Measurements from ENCODE around the gene OSBPL6. TPM values are rescaled to one million over a fixed set of nuclear protein-coding genes. Genes with fewer than 3 reads are reported as not detected.

Gene OSBPL6
- polyA plus RNA-seq, 1 donor from 2014 or later: 12.8 TPM

DNA sequence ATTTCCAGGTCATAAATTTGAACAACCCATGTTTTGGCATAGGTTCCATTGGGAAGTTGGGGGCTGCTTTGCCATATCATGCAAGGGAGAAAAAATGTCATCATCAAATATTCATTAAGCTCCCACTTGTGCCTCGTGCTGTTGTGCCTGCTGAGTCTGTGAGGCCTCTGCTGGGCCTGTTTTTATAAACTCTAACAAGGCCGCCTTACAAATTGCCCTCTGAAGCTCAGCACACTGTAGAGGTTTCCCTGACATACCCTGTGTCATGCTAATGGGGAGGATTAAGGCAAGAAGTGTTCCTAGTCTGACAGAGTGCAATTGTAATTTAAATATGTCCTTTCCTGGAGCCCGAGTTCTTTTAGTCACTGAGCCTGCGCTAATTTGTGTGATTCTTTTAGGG is 17.6 kb downstream of the OSBPL6 start:
- Histone ChIP-seq H4K20me1 (ENCODE audit: insufficient read depth) (no peaks in the 10 kb centered on the region), H3K4me3 (ENCODE audit: low read length) (no peak overlapping the region), H3K9ac (ENCODE audit: low read length) (no peak overlapping the region), H3K9me3 (ENCODE audit: low read length) (no peaks in the 10 kb centered on the region), H3K27ac (ENCODE audit: low read length) (no peak overlapping the region), H3K36me3 (ENCODE audit: insufficient read depth, low read length) (no peaks in the 10 kb centered on the region), H3K79me2 (replicated peaks; ENCODE audit: insufficient read depth, low read length) (no peaks in the 10 kb centered on the region), H3K4me2 (ENCODE audit: low read length) (no peak overlapping the region), H3K27me3 (ENCODE audit: insufficient read depth, low read depth, low read length) (peaks cover 21% of the 10 kb centered on the region), H3K9me2 (ENCODE audit: insufficient read depth, low read length) (no peaks in the 10 kb centered on the region), H2AFZ (ENCODE audit: low read depth, low read length) (no peak overlapping the region), H3F3A (ENCODE audit: insufficient read depth, low read length, poor library complexity, severe bottlenecking) (no peaks in the 10 kb centered on the region)
- TF ChIP-seq SMC3 (conservative IDR thresholded peaks at IDR 0.05; ENCODE audit: poor library complexity) (no peak), MXI1 (conservative IDR thresholded peaks at IDR 0.05; ENCODE audit: poor library complexity, severe bottlenecking) (no peak), RAD21 (conservative IDR thresholded peaks at IDR 0.05) (no peak), EZH2 (IDR thresholded peaks at IDR 0.05; ENCODE audit: borderline replicate concordance, insufficient read depth, low read length, poor library complexity, severe bottlenecking) (no peak), POLR2AphosphoS5 (IDR thresholded peaks at IDR 0.05) (no peak), TAF1 (IDR thresholded peaks at IDR 0.05; ENCODE audit: low read depth) (no peak), EP300 (conservative IDR thresholded peaks at IDR 0.05; ENCODE audit: poor library complexity, severe bottlenecking) (no peak), CTCF (IDR thresholded peaks at IDR 0.05; ENCODE audit: poor library complexity, severe bottlenecking) (no peak)
- TF ChIP-seq, protein P1, sequence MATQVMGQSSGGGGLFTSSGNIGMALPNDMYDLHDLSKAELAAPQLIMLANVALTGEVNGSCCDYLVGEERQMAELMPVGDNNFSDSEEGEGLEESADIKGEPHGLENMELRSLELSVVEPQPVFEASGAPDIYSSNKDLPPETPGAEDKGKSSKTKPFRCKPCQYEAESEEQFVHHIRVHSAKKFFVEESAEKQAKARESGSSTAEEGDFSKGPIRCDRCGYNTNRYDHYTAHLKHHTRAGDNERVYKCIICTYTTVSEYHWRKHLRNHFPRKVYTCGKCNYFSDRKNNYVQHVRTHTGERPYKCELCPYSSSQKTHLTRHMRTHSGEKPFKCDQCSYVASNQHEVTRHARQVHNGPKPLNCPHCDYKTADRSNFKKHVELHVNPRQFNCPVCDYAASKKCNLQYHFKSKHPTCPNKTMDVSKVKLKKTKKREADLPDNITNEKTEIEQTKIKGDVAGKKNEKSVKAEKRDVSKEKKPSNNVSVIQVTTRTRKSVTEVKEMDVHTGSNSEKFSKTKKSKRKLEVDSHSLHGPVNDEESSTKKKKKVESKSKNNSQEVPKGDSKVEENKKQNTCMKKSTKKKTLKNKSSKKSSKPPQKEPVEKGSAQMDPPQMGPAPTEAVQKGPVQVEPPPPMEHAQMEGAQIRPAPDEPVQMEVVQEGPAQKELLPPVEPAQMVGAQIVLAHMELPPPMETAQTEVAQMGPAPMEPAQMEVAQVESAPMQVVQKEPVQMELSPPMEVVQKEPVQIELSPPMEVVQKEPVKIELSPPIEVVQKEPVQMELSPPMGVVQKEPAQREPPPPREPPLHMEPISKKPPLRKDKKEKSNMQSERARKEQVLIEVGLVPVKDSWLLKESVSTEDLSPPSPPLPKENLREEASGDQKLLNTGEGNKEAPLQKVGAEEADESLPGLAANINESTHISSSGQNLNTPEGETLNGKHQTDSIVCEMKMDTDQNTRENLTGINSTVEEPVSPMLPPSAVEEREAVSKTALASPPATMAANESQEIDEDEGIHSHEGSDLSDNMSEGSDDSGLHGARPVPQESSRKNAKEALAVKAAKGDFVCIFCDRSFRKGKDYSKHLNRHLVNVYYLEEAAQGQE (IDR thresholded peaks at IDR 0.05; ENCODE audit: borderline replicate concordance): no peak

- H3K4me3 ChIP-seq (ENCODE audit: low read length): no peak overlapping the region
- peaks cover 13% of the 10 kb centered on the region for H3K27me3 ChIP-seq (ENCODE audit: insufficient read depth, low read depth, low read length)
- no peak for TF ChIP-seq EP300 (conservative IDR thresholded peaks at IDR 0.05; ENCODE audit: poor library complexity, severe bottlenecking)
- no peak for TF ChIP-seq TAF1 (IDR thresholded peaks at IDR 0.05; ENCODE audit: low read depth)
- no peak overlapping the region for H3K27ac ChIP-seq (ENCODE audit: low read length)
- H4K20me1 ChIP-seq (ENCODE audit: insufficient read depth): no peaks in the 10 kb centered on the region
- no peak overlapping the region for H2AFZ ChIP-seq (ENCODE audit: low read depth, low read length)
- no peak overlapping the region for H3K9ac ChIP-seq (ENCODE audit: low read length)
- no peak overlapping the region for H3K4me2 ChIP-seq (ENCODE audit: low read length)
- H3F3A ChIP-seq (ENCODE audit: insufficient read depth, low read length, poor library complexity, severe bottlenecking): no peaks in the 10 kb centered on the region
- no peaks in the 10 kb centered on the region for H3K79me2 ChIP-seq (replicated peaks; ENCODE audit: insufficient read depth, low read length)
- no peaks in the 10 kb centered on the region for H3K9me3 ChIP-seq (ENCODE audit: low read length)
- H3K36me3 ChIP-seq (ENCODE audit: insufficient read depth, low read length): no peaks in the 10 kb centered on the region
- no peaks in the 10 kb centered on the region for H3K9me2 ChIP-seq (ENCODE audit: insufficient read depth, low read length)
Observed at GRCh38 chr2:178213991-178214390, 19.7 kb downstream of the OSBPL6 start.

DNA sequence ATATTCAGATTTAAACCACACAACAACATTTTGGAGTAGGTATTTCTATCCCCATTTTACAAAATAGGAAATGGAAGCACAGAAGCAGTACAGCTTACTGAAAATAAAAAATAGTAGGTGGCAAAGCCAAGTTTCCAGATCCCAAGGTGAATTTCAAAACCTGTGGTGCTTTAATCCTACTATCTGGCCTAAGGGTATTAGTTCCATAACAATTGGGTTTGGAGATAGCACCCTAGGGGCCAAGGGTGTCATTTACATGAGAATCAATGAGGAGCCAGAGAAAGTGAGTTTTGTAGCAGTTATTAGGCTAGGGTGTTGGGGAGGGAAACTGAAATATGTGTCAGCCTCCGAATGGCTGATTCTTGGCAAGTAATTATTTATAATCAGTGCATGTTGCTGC is 24.9 kb downstream of the OSBPL6 start:
- Histone ChIP-seq H3F3A (ENCODE audit: insufficient read depth, low read length, poor library complexity, severe bottlenecking) (no peaks in the 10 kb centered on the region), H3K4me2 (ENCODE audit: low read length) (no peak overlapping the region), H3K79me2 (replicated peaks; ENCODE audit: insufficient read depth, low read length) (no peaks in the 10 kb centered on the region), H3K9me3 (ENCODE audit: low read length) (no peaks in the 10 kb centered on the region), H2AFZ (ENCODE audit: low read depth, low read length) (no peak overlapping the region), H3K27me3 (ENCODE audit: insufficient read depth, low read depth, low read length) (peaks cover 7% of the 10 kb centered on the region), H3K9me2 (ENCODE audit: insufficient read depth, low read length) (no peaks in the 10 kb centered on the region), H4K20me1 (ENCODE audit: insufficient read depth) (no peaks in the 10 kb centered on the region), H3K36me3 (ENCODE audit: insufficient read depth, low read length) (no peaks in the 10 kb centered on the region), H3K9ac (ENCODE audit: low read length) (no peak overlapping the region), H3K4me3 (ENCODE audit: low read length) (no peak overlapping the region), H3K27ac (ENCODE audit: low read length) (no peak overlapping the region)
- TF ChIP-seq SMC3 (conservative IDR thresholded peaks at IDR 0.05; ENCODE audit: poor library complexity) (no peak), TAF1 (IDR thresholded peaks at IDR 0.05; ENCODE audit: low read depth) (no peak), MXI1 (conservative IDR thresholded peaks at IDR 0.05; ENCODE audit: poor library complexity, severe bottlenecking) (no peak), RAD21 (conservative IDR thresholded peaks at IDR 0.05) (no peak), CTCF (IDR thresholded peaks at IDR 0.05; ENCODE audit: poor library complexity, severe bottlenecking) (no peak), POLR2AphosphoS5 (IDR thresholded peaks at IDR 0.05) (no peak), EZH2 (IDR thresholded peaks at IDR 0.05; ENCODE audit: borderline replicate concordance, insufficient read depth, low read length, poor library complexity, severe bottlenecking) (no peak), EP300 (conservative IDR thresholded peaks at IDR 0.05; ENCODE audit: poor library complexity, severe bottlenecking) (no peak)
- TF ChIP-seq, protein P1 (IDR thresholded peaks at IDR 0.05; ENCODE audit: borderline replicate concordance): no peak
